Measurements from ENCODE around the gene KIF20B. TPM values are rescaled to one million over a fixed set of nuclear protein-coding genes. Genes with fewer than 3 reads are reported as not detected.

Gene KIF20B
- total RNA-seq, 1 experiment from 2014 or later: 59.1 TPM

Other genes with a start within 250 kb of the KIF20B start
- gene SLC16A12, start 166.0 kb upstream of the KIF20B start, total RNA-seq (2021): 0.77 and 0.88 TPM in 2 replicates
- 33.2 and 35.7 TPM in 2 replicates for gene PANK1, start 56.3 kb upstream of the KIF20B start, total RNA-seq (2021)